Loucy (cell line): Measurements from ENCODE around the gene DYNC1H1.

Experiments
- EZH2phosphoT487 ChIP-seq: fragments of 200-600 bp; IDR thresholded peaks from 2 replicates; pipeline ENCODE4 v1.6.1; 2018; ENCODE audit warnings: antibody characterized with exemption, mild to moderate bottlenecking, moderate library complexity, borderline replicate concordance
- TF ChIP-seq, protein P1 (sequence below): fragments of 200-600 bp; sonication (generic); conservative IDR thresholded peaks from 2 replicates; pipeline ENCODE4 v1.5.1; 2014; ENCODE audit warnings: mild to moderate bottlenecking, antibody characterized with exemption, low read length

DNA sequence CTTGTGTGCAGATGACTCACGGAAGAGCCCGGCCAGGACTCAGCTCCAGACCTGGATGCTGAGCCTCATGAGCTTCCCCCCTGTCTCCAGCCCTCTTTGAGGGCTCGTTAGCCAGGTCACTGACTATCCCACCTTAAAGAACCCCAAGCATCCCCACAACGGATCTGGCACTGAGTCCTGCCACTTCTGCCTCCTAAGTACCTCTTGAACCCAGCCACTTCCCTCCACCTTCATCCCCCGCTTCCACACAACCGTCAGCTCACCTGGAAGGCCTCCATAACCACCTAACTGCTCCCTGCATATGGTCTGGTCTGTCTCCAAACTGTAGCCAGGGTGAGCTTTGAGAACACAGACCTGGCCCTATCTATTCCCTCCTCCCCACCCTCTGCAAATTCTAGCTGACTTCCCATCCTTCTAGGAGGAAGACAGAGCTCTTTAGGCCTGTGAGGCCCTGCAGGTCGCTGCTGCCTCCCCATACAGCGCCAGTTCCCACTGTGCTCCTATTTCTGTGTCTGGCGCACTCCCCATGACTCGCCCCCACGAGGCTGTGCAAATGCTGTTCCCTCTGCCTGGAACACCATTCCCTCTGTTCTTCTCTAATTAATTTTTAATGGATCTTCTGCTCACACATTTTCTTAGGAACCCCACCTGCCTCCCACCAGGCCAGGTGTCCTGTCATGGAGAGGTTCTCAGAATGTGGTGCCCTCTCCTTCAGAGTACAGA, 125.4 kb downstream of the DYNC1H1 start:
- TF ChIP-seq, protein P1, sequence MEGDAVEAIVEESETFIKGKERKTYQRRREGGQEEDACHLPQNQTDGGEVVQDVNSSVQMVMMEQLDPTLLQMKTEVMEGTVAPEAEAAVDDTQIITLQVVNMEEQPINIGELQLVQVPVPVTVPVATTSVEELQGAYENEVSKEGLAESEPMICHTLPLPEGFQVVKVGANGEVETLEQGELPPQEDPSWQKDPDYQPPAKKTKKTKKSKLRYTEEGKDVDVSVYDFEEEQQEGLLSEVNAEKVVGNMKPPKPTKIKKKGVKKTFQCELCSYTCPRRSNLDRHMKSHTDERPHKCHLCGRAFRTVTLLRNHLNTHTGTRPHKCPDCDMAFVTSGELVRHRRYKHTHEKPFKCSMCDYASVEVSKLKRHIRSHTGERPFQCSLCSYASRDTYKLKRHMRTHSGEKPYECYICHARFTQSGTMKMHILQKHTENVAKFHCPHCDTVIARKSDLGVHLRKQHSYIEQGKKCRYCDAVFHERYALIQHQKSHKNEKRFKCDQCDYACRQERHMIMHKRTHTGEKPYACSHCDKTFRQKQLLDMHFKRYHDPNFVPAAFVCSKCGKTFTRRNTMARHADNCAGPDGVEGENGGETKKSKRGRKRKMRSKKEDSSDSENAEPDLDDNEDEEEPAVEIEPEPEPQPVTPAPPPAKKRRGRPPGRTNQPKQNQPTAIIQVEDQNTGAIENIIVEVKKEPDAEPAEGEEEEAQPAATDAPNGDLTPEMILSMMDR: no peak
- no peak for TF ChIP-seq EZH2phosphoT487
